CD4-positive, alpha-beta T cell treated with Interleukin-4 for 1 hour (primary cell): Measurements from ENCODE around the gene RNU7-1.
A peak's percentile ranks its signal among the peaks of the same experiment; 100 is the strongest.
"Not testable (repeated sequence)": the region's sequence is repeated elsewhere in the genome, so short reads cannot be mapped to it uniquely, and the experiment has no call there.

Experiments used
- DNase-seq, 2 donors: peaks; one replicate each; pipeline ENCODE4 v3.0.0-alpha.2; 2020 to 2022

Gene RNU7-1

DNA sequence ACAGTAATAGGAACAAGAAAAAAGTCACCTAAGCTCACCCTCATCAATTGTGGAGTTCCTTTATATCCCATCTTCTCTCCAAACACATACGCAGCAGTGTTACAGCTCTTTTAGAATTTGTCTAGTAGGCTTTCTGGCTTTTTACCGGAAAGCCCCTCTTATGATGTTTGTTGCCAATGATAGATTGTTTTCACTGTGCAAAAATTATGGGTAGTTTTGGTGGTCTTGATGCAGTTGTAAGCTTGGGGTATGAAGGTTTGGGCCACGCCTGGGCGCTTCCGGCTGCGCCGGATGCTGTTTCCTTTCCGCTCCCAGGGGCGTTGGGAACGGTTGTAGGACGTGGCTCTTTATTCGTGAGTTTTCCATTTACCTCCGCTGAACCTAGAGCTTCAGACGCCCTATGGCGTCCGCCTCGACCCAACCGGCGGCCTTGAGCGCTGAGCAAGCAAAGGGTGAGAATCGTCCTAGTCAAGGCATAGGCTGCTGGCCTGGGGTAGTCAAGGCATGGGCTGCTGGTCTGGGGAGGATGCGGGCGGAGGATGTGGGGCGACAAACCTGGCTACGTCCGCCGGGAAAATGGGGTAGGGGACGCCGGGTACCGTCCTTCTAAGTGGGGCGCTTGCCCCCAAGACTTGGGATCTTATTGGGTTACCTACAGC is at the start of gene RNU7-1, which contains the start of gene C12orf57:
Gene RNU7-1, plus strand, starts transcription at position 95 of the 659 bp plus-strand sequence.
Gene C12orf57, plus strand, starts transcription at position 301 of the 659 bp plus-strand sequence. Its CDS starts 100 bp downstream, at position 401.
- DNase-seq = peak; percentile 90 to 92

- DNase-seq = no peak
These were observed 49.3 kb upstream of the RNU7-1 start for GRCh38 chr12:6894321-6894720.

DNA sequence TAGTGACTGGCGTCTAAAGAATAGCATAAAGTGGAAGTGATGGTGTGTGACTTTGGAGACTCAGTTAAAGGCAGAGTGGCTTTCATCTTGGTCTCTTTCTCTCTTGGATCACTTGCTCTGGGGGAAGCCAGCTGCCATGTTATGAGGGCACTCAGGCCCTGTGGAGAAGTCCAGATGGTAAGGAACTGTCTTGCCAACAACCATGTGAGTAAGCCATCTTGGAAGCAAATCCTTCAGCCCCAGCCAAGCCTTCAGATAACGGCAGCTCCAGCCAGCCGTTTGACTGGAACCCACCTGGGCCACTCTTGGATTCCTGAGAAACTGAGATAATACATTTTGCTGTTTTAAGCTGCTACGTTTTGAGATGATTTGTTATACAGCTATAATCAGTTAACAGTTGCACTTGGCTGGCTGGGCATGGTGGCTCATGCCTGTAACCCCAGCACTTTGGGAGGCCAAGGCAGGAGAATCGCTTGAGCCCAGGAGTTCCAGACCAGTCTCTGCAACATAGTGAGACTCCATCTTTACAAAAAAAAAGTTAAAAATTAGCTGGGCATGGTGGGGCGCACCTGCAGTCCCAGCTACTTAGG is 46.7 kb upstream of the RNU7-1 start:
- DNase-seq = no peak

GRCh38 chr12:6899427-6899826 is 44.2 kb upstream of the RNU7-1 start:
- no peak for DNase-seq

- DNase-seq = peak; percentile 33 to 71
These were observed 43.6 kb upstream of the RNU7-1 start for GRCh38 chr12:6899837-6900519.

DNA sequence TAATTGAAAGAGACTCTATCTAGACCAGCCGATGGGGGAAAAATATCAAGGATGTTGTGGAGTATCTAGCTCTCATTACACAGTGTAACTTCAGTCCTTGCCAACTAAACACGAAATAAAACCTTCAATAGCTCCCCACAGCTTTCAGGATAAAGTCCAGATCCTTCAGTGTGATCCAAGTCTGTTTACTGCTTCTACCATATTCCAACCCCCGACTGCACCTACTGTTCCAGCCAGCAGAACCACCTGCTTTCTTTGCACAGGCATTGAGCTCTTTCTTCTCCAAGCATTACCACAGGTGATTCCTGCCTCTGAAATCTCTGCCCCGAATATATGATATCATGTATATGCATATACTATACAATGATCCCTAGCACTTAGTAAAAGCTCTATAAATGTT is 41.2 kb upstream of the RNU7-1 start:
- no peak for DNase-seq

DNA sequence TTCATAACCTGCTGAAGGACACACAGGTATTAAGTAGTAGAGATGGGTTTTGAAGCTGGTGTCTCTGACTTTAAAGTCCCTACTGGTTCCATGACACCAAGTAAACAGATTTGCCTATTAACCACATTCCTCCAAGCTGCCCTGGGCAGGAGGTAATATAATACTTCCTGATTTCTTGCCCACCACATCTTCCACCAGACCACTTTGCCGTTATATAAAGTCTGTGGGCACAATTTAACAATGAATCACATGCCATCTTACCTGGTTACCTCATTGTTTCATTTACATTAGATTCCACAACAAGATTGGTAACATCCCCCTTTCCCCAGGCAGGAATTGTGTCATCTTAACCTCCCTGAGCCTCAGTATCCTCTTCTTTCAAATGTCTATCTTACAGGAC is 39.9 kb upstream of the RNU7-1 start:
- no peak for DNase-seq

DNA sequence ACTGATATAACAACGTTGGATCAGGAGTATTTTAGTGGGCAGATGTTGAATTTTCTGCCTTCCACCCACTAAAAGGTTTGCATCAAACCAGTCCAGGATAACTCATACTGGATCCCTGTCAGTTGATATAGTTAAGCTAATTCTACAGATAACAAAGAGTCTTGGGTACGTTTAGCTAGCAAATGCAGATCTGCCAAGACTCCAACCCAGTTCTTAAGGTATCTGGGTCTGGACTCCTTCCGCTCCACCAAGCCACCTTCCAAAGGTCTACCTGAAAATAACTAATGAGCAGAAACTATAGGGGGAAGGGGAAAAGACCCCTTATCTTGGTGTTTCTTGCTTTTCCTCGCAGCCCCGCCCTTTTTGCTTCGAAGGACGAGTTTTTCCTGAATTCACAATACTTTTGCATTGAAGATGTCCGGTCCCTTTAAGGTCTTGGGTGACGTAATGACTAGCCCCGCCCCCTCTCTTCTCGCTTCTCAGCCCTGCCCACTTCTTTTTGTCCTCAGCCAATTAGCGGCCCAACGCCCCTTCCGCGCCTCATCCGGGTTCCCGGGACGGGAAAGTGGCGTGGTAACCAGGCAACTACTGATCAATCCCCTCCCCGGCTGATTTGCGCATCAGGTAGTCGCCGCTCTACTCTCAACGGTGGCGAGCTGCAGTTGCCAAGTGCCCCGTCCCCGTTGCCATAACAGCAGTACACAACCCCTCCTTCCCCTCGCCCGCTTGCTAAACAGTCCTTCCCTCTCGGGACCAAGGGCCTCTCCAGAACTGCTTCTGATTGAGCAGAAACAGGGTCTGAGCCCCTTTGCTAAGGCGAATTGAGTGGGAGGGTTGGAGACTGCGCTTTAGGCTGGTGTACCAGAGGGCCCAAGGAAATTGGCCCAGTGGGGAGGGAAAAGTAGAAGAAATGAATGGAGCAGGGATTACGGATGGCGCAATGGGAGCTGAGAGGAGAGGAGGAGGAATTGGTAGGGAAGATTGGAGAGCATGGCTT is 39.0 kb upstream of the RNU7-1 start, which contains the start of gene LRRC23:
Gene LRRC23, plus strand, starts transcription at position 543 of the 997 bp plus-strand sequence. CDS start 812 bp downstream, outside the sequence.
- peak; percentile 99 for DNase-seq

- no peak for DNase-seq
These were observed 38.1 kb upstream of the RNU7-1 start for GRCh38 chr12:6905414-6906040.

GRCh38 chr12:6908141-6908540 is 35.5 kb upstream of the RNU7-1 start:
- DNase-seq = not testable (repeated sequence)

GRCh38 chr12:6909421-6910145 is 34.0 kb upstream of the RNU7-1 start:
- no peak for DNase-seq

- DNase-seq = no peak
These were observed 31.3 kb upstream of the RNU7-1 start for GRCh38 chr12:6912164-6912935.

DNA sequence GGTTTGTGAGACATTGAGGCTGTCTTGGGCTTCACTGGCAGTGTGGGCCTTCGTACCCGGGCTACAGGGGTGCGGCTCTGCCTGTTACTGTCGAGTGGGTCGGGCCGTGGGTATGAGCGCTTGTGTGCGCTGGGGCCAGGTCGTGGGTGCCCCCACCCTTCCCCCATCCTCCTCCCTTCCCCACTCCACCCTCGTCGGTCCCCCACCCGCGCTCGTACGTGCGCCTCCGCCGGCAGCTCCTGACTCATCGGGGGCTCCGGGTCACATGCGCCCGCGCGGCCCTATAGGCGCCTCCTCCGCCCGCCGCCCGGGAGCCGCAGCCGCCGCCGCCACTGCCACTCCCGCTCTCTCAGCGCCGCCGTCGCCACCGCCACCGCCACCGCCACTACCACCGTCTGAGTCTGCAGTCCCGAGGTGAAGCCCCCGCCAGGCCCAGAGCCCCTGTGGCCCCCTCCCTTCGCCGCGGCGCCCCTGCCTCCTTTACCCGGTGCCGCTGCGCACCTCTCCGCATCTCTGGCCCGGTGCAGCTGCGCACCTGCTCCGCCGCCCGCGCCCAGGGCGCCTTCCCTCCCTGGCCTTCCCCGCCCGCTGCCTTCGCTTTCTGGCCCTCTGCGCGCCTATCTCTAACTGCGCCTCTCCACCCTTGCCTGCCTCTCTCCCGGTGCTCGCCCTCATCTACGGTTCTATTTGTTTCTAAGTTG is 29.2 kb upstream of the RNU7-1 start, which contains the start of gene ENO2:
Gene ENO2, plus strand, starts transcription at position 335 of the 701 bp plus-strand sequence. CDS start 1,253 bp downstream, outside the sequence.
- peak; percentile 85 to 86 for DNase-seq

DNA sequence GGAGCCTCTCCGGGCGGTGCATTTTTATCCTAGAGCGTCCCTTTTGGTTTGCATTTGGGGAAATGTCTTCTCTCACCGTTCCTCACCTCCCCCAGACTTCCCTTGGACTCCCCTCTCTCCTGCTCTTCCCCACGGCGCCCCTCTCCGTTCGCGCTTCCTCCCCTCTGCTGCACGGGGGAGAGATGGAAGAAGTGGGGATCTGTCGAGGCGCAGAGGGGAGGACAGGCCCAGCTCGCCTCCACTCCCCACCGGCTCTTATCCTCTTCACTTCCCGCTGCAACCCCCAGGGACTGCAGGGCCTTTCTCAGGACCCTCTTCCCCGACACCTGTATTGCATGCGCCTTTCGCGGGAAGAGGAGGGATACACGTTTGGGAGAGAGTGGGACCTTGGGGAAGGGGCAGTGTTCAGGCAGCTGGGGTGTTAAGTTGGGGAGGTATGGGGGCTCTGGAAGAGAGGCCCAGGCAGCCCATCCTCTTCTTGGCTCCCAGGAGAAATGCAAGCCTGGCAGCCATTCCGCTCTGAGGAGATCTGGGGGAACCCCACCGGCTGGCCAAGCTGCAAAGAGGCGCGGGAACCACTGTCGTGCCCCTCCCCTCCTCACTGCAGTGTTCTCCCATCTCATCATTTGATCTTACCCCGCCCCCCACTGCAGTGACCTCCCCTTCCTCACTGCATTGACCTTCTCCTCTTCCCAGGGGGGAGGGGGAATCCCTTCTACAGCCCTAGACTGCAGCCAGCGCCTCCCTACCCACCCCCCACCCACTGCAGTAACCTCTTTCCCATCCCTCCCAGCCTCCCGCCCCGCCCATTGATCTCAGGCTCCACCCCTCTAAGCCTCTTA is 28.4 kb upstream of the RNU7-1 start:
- no peak for DNase-seq

DNA sequence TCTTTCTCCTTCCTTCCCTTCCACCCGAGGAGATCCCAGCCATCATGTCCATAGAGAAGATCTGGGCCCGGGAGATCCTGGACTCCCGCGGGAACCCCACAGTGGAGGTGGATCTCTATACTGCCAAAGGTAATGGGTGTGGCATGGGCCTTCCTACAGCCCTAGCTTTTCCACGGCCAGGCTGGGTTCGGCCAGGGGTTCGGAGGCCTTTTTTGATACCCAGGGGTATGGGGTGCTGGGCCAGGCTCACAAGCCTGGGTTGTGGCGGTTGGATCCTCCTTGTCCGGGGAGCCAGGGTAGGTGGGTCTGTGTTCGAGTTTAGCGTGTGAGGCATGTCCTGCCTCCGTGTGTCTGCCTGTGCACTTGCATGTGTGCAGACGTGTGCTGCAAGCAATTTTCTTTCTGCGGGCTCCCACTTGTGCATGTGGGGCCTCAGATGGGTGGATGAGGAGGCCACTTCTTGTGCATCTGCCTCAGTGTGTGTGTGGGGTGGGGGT is 27.8 kb upstream of the RNU7-1 start:
- DNase-seq = no peak

DNA sequence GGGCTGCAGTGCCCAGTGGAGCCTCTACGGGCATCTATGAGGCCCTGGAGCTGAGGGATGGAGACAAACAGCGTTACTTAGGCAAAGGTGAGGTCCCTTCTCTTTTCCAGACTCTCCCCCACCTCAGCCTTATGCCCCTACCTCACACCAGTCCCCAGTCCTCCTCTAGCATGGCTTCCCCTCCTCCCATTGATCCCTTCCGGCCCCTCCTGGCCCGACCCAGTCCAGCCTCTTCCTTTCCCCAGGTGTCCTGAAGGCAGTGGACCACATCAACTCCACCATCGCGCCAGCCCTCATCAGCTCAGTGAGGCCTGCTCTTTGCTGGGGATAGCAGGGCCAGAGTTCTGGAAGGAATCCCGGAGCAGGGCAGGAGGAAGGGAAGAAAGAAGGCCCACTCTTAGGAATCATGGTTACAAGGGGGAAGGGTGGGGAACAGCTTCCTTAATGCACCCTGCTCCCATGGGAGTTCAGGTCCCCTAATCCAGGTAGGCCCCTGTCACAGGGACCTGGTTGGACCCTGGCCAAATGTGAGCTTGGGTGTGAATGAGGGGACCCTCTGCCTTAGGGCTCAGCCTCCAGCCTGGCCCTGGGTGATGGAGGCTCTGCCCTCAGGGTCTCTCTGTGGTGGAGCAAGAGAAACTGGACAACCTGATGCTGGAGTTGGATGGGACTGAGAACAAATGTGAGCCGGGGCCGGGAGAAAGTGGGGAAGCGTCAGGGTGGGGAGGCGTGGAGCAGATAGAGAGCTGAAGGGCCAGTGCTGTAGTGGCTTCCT is 27.0 kb upstream of the RNU7-1 start:
- DNase-seq = no peak

- DNase-seq = no peak
These were observed 26.0 kb upstream of the RNU7-1 start for GRCh38 chr12:6917491-6918231.
